Measurements from ENCODE around the gene COL9A3.

The COL9A3 gene

DNA sequence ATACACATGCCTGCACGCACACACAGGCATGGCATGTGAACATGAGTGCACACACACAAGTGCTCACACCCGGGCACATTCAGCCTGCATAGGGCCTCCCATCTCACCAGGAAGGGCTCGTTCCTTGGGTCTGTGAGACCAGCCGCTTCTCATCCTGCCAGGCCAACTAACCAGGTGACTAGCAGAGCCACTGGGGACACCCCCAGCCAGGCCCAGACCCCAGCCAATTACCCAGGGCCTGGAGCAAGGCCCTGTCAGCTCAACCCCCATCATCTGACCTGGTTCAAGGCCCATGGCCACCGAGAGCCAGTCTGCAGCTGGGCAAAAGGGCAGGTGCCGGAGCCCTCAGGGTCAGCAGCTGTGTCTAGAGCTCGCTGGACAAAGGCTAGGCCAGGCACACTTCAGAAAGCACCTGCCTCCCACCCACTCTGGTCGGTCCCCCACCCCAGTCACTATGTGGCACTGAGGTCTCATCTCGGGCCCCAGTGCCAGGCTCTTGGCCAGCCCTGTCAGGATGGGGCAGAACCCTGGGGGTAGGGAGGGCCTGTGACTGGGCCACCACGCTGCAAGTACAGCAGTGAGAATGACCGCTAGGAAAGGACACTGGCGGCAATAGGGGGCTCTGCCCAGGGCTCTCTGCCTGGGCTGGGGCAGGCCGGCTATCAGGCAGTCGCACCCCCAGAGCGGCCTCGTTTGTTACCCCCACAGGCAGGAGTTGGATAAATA lies 47.3 kb upstream of the COL9A3 start:
- Histone ChIP-seq H3K18ac (ENCODE audit: low read length) (no peak overlapping the region), H2BK15ac (ENCODE audit: low read length) (no peak overlapping the region), H4K91ac (ENCODE audit: low read depth, low read length, poor library complexity) (peak overlapping the region; percentile 5), H2BK120ac (ENCODE audit: low read depth, low read length) (no peak overlapping the region), H3K14ac (ENCODE audit: low read length) (peak overlapping the region; percentile 84), H3K4me3 (ENCODE audit: low read length in 2 of 2) (peak overlapping the region in 1 of 2 donors; percentile 49), H3K27ac (replicated peaks; ENCODE audit: low read length) (no peak overlapping the region), H3K36me3 (replicated peaks in 1 of 2; ENCODE audit: control insufficient read depth in 2 of 2, insufficient read depth in 2 of 2, low read length in 2 of 2) (no peaks in the 10 kb centered on the region), H2BK5ac (ENCODE audit: low read length) (peak overlapping the region; percentile 71), H3K9me3 (replicated peaks in 1 of 2; ENCODE audit: control insufficient read depth in 2 of 2, insufficient read depth in 1 of 2, low read depth in 1 of 2, low read length in 2 of 2) (no peaks in the 10 kb centered on the region), H4K8ac (ENCODE audit: low read depth, low read length) (no peak overlapping the region), H3K79me1 (ENCODE audit: low read depth, low read length) (peaks cover 2% of the 10 kb centered on the region), H3K4me1 (ENCODE audit: control insufficient read depth in 2 of 2, insufficient read depth in 1 of 2, low read depth in 1 of 2, low read length in 2 of 2) (peaks cover 15 to 39% of the 10 kb centered on the region in 2 donors), H3K23ac (ENCODE audit: low read depth, low read length, poor library complexity) (no peak overlapping the region), H2AK5ac (ENCODE audit: low read depth, low read length) (peak overlapping the region; percentile 17), H3K9ac (ENCODE audit: low read depth, low read length, poor library complexity) (no peak overlapping the region), H3K27me3 (ENCODE audit: control insufficient read depth in 3 of 3, insufficient read depth in 3 of 3, low read depth in 1 of 3, low read length in 3 of 3) (peaks cover 0 to 19% (median 2%) of the 10 kb centered on the region in 3 experiments), H2AFZ (ENCODE audit: low read length) (no peak overlapping the region), H3K4me2 (ENCODE audit: insufficient read depth, low read length, poor library complexity, severe bottlenecking) (no peak overlapping the region), H3K4ac (ENCODE audit: low read length) (no peak overlapping the region), H2BK12ac (ENCODE audit: low read length) (peak overlapping the region; percentile 59)
- DNase-seq (ENCODE audit: low spot score): no peak
- no CpG with 5 or more reads among the region's 16 CpGs for WGBS, 2 donors (ENCODE audit: extremely low coverage in 2 of 2, insufficient read length in 2 of 2, insufficient replicate concordance in 1 of 2)

DNA sequence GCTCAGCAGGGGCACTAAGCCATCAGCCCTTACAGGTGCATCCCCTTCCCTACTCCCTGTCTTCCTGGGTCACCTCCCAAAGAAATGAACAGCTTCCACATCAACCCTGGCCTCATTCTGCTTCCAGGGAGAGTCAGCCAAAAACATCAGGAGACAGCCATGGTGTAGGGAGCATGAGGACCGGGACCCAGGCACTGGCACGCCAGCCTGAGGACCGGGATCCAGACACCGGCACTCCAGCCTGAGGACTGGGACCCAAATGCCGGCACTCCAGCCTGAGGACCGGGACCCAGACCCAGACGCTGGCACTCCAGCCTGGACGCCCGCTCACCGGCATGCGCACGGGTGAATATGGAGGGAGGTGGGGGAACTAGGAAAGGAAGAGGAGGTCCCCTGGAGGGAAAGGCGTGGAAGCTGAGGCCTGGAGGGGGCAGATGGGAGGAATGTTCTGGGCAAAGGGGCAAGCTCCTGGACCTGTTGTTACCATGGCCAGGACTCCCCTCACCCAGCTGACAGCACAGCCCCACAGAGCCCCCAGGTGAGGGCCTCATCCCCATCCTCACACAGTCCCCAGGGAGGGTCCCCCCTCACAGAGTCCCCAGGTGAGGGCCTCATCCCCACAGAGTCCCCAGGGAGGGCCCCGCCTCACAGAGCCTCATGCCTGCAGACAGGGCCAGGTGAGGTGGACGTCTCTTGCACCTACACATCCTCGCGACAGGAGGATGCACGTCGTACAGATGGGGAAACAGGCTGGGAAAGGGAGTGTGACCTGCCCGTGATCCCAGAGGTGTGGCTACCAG lies 46.5 kb upstream of the COL9A3 start:
- peak overlapping the region; percentile 4 for H3K14ac ChIP-seq (ENCODE audit: low read length)
- peak overlapping the region; percentile 46 for H2BK12ac ChIP-seq (ENCODE audit: low read length)
- H3K36me3 ChIP-seq (replicated peaks in 1 of 2; ENCODE audit: control insufficient read depth in 2 of 2, insufficient read depth in 2 of 2, low read length in 2 of 2): no peaks in the 10 kb centered on the region
- DNase-seq (ENCODE audit: low spot score): no peak
- peak overlapping the region; percentile 52 for H3K18ac ChIP-seq (ENCODE audit: low read length)
- H3K79me1 ChIP-seq (ENCODE audit: low read depth, low read length): peaks cover 2% of the 10 kb centered on the region
- no peak overlapping the region for H2AFZ ChIP-seq (ENCODE audit: low read length)
- H2BK120ac ChIP-seq (ENCODE audit: low read depth, low read length): no peak overlapping the region
- no peak overlapping the region for H3K4me3 ChIP-seq (ENCODE audit: low read length in 2 of 2)
- no peak overlapping the region for H3K4me2 ChIP-seq (ENCODE audit: insufficient read depth, low read length, poor library complexity, severe bottlenecking)
- H2BK15ac ChIP-seq (ENCODE audit: low read length): no peak overlapping the region
- no peak overlapping the region for H4K8ac ChIP-seq (ENCODE audit: low read depth, low read length)
- peak overlapping the region; percentile 71 for H2BK5ac ChIP-seq (ENCODE audit: low read length)
- H4K91ac ChIP-seq (ENCODE audit: low read depth, low read length, poor library complexity): no peak overlapping the region
- peaks cover 13 to 40% of the 10 kb centered on the region in 2 donors for H3K4me1 ChIP-seq (ENCODE audit: control insufficient read depth in 2 of 2, insufficient read depth in 1 of 2, low read depth in 1 of 2, low read length in 2 of 2)
- no peak overlapping the region for H3K27ac ChIP-seq (replicated peaks; ENCODE audit: low read length)
- H3K9ac ChIP-seq (ENCODE audit: low read depth, low read length, poor library complexity): no peak overlapping the region
- no peak overlapping the region for H3K23ac ChIP-seq (ENCODE audit: low read depth, low read length, poor library complexity)
- H3K9me3 ChIP-seq (replicated peaks in 1 of 2; ENCODE audit: control insufficient read depth in 2 of 2, insufficient read depth in 1 of 2, low read depth in 1 of 2, low read length in 2 of 2): no peaks in the 10 kb centered on the region
- no peak overlapping the region for H3K4ac ChIP-seq (ENCODE audit: low read length)
- H2AK5ac ChIP-seq (ENCODE audit: low read depth, low read length): peak overlapping the region; percentile 24
- no CpG with 5 or more reads among the region's 20 CpGs for WGBS, 2 donors (ENCODE audit: extremely low coverage in 2 of 2, insufficient read length in 2 of 2, insufficient replicate concordance in 1 of 2)
- peaks cover 0 to 26% (median 2%) of the 10 kb centered on the region in 3 experiments for H3K27me3 ChIP-seq (ENCODE audit: control insufficient read depth in 3 of 3, insufficient read depth in 3 of 3, low read depth in 1 of 3, low read length in 3 of 3)

DNA sequence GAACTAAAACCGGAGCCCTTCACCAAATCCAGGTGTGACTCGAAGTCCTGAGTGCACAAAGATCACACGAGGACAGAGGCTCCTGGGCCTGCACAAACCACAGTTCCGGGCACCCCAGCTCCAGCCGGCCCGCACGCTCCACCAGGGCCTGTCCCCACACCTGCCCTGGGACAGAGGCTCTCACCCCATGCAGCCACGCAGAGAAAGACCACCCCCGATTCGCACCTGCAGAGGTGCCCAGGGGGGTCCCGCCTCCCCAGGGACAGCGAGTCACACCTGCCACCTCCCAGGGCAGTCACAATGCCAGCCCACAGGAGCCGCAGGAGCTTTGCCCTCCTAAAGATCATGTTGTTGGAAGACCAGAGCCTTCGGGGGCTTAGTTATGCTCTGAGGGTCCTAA lies 45.9 kb upstream of the COL9A3 start:
- Histone ChIP-seq H3K27me3 (ENCODE audit: control insufficient read depth in 3 of 3, insufficient read depth in 3 of 3, low read depth in 1 of 3, low read length in 3 of 3) (peaks cover 0 to 26% (median 2%) of the 10 kb centered on the region in 3 experiments), H3K4me1 (ENCODE audit: control insufficient read depth in 2 of 2, insufficient read depth in 1 of 2, low read depth in 1 of 2, low read length in 2 of 2) (peaks cover 13 to 40% of the 10 kb centered on the region in 2 donors), H3K4me3 (ENCODE audit: low read length in 2 of 2) (no peak overlapping the region), H2BK5ac (ENCODE audit: low read length) (no peak overlapping the region), H3K4me2 (ENCODE audit: insufficient read depth, low read length, poor library complexity, severe bottlenecking) (no peak overlapping the region), H3K9ac (ENCODE audit: low read depth, low read length, poor library complexity) (no peak overlapping the region), H2BK15ac (ENCODE audit: low read length) (peak overlapping the region; percentile 94), H2BK120ac (ENCODE audit: low read depth, low read length) (no peak overlapping the region), H3K18ac (ENCODE audit: low read length) (peak overlapping the region; percentile 29), H4K91ac (ENCODE audit: low read depth, low read length, poor library complexity) (no peak overlapping the region), H2AK5ac (ENCODE audit: low read depth, low read length) (peak overlapping the region; percentile 16), H3K9me3 (replicated peaks in 1 of 2; ENCODE audit: control insufficient read depth in 2 of 2, insufficient read depth in 1 of 2, low read depth in 1 of 2, low read length in 2 of 2) (no peaks in the 10 kb centered on the region), H3K27ac (replicated peaks; ENCODE audit: low read length) (no peak overlapping the region), H3K79me1 (ENCODE audit: low read depth, low read length) (peaks cover 2% of the 10 kb centered on the region), H3K4ac (ENCODE audit: low read length) (no peak overlapping the region), H3K23ac (ENCODE audit: low read depth, low read length, poor library complexity) (no peak overlapping the region), H2BK12ac (ENCODE audit: low read length) (peak overlapping the region; percentile 46), H4K8ac (ENCODE audit: low read depth, low read length) (no peak overlapping the region), H3K36me3 (replicated peaks in 1 of 2; ENCODE audit: control insufficient read depth in 2 of 2, insufficient read depth in 2 of 2, low read length in 2 of 2) (no peaks in the 10 kb centered on the region), H2AFZ (ENCODE audit: low read length) (no peak overlapping the region), H3K14ac (ENCODE audit: low read length) (no peak overlapping the region)
- no CpG with 5 or more reads among the region's 14 CpGs for WGBS, 2 donors (ENCODE audit: extremely low coverage in 2 of 2, insufficient read length in 2 of 2, insufficient replicate concordance in 1 of 2)
- no peak for DNase-seq (ENCODE audit: low spot score)

Measured in neuronal stem cell (in vitro differentiated cells).